HEK293 (cell line): ENCODE results near the gene ESCO1.

Experiments used
- GFI1B ChIP-seq: fragments of 450-650 bp; formaldehyde crosslinking; IDR thresholded peaks from 2 replicates; pipeline ENCODE4 v1.5.1; 2016; ENCODE audit warnings: missing biosample characterization, missing genetic modification characterization
- GLIS2 ChIP-seq: fragments of 450-650 bp; formaldehyde crosslinking; IDR thresholded peaks from 2 replicates; pipeline ENCODE4 v1.5.1; 2016; ENCODE audit warnings: missing biosample characterization, missing genetic modification characterization
- HIC1 ChIP-seq: fragments of 450-650 bp; formaldehyde crosslinking; IDR thresholded peaks from 2 replicates; pipeline ENCODE4 v1.5.1; 2016; ENCODE audit warnings: missing biosample characterization, missing genetic modification characterization
- HOXA7 ChIP-seq: sonication (generic); formaldehyde crosslinking; IDR thresholded peaks from 2 replicates; pipeline ENCODE4 v1.8.1; 2022; ENCODE audit warnings: missing genetic modification reagents, borderline replicate concordance
- KLF7 ChIP-seq: fragments of 450-650 bp; formaldehyde crosslinking; IDR thresholded peaks from 2 replicates; pipeline ENCODE4 v1.5.1; 2016; ENCODE audit warnings: missing biosample characterization, missing genetic modification characterization, borderline replicate concordance
- KLF9 ChIP-seq: fragments of 450-650 bp; formaldehyde crosslinking; IDR thresholded peaks from 2 replicates; pipeline ENCODE4 v1.5.1; 2016; ENCODE audit warnings: missing biosample characterization, missing genetic modification characterization, low read depth
- PRDM10 ChIP-seq: fragments of 450-650 bp; formaldehyde crosslinking; IDR thresholded peaks from 2 replicates; pipeline ENCODE4 v1.5.1; 2016; ENCODE audit warnings: missing biosample characterization, missing genetic modification characterization
- SCRT1 ChIP-seq: fragments of 450-650 bp; formaldehyde crosslinking; IDR thresholded peaks from 2 replicates; pipeline ENCODE4 v1.5.1; 2016; ENCODE audit warnings: missing biosample characterization, missing genetic modification characterization, borderline replicate concordance
- TRIM28 ChIP-seq: IDR thresholded peaks from 2 replicates; pipeline ENCODE4 v1.6.1; 2011; ENCODE audit warnings: low read length, control low read depth, borderline replicate concordance
- TSHZ1 ChIP-seq: fragments of 450-650 bp; formaldehyde crosslinking; IDR thresholded peaks from 2 replicates; pipeline ENCODE4 v1.5.1; 2016; ENCODE audit warnings: missing biosample characterization, missing genetic modification characterization, borderline replicate concordance
- ZBTB1 ChIP-seq: fragments of 450-650 bp; formaldehyde crosslinking; IDR thresholded peaks from 2 replicates; pipeline ENCODE4 v1.5.1; 2016; ENCODE audit warnings: missing biosample characterization, missing genetic modification characterization
- ZFHX2 ChIP-seq: fragments of 450-650 bp; formaldehyde crosslinking; conservative IDR thresholded peaks from 2 replicates; pipeline ENCODE4 v1.5.1; 2016; ENCODE audit warnings: missing biosample characterization, missing genetic modification characterization
- ZFP37 ChIP-seq: fragments of 450-650 bp; formaldehyde crosslinking; IDR thresholded peaks from 2 replicates; pipeline ENCODE4 v1.5.1; 2016; ENCODE audit warnings: missing biosample characterization, missing genetic modification characterization
- ZNF174 ChIP-seq: fragments of 450-650 bp; formaldehyde crosslinking; IDR thresholded peaks from 2 replicates; pipeline ENCODE4 v1.5.0; 2017; ENCODE audit warnings: missing biosample characterization, mild to moderate bottlenecking, missing genetic modification characterization
- ZNF19 ChIP-seq: fragments of 450-650 bp; formaldehyde crosslinking; IDR thresholded peaks from 2 replicates; pipeline ENCODE4; 2016; ENCODE audit warnings: missing biosample characterization, missing genetic modification characterization, low read depth
- ZNF2 ChIP-seq: fragments of 450-650 bp; formaldehyde crosslinking; IDR thresholded peaks from 2 replicates; pipeline ENCODE4 v1.5.1; 2016; ENCODE audit warnings: missing biosample characterization, missing genetic modification characterization
- ZNF341 ChIP-seq: fragments of 450-650 bp; formaldehyde crosslinking; IDR thresholded peaks from 2 replicates; pipeline ENCODE4; 2016; ENCODE audit warnings: low read depth, missing biosample characterization, missing genetic modification characterization
- ZNF423 ChIP-seq: fragments of 450-650 bp; formaldehyde crosslinking; IDR thresholded peaks from 2 replicates; pipeline ENCODE4 v1.5.1; 2016; ENCODE audit warnings: missing biosample characterization, missing genetic modification characterization
- ZNF548 ChIP-seq: fragments of 450-650 bp; formaldehyde crosslinking; IDR thresholded peaks from 2 replicates; pipeline ENCODE4 v1.5.1; 2016; ENCODE audit warnings: missing biosample characterization, missing genetic modification characterization
- ZNF558 ChIP-seq: fragments of 450-650 bp; formaldehyde crosslinking; IDR thresholded peaks from 2 replicates; pipeline ENCODE4 v1.5.1; 2016; ENCODE audit warnings: missing biosample characterization, missing genetic modification characterization
- TF ChIP-seq, protein P1 (sequence below): fragments of 450-650 bp; formaldehyde crosslinking; IDR thresholded peaks from 2 replicates; pipeline ENCODE4 v1.5.1; 2016; ENCODE audit warnings: missing biosample characterization, missing genetic modification characterization
- TF ChIP-seq, protein P2 (sequence below): fragments of 450-650 bp; formaldehyde crosslinking; IDR thresholded peaks from 2 replicates; pipeline ENCODE4 v1.5.1; 2017; ENCODE audit warnings: missing biosample characterization, missing genetic modification characterization

The ESCO1 gene

GRCh38 chr18:21598726-21599584, 1.5 kb downstream of the ESCO1 start (continued):
- TF ChIP-seq TSHZ1 (tag by site-specific recombination), result no peak
- TF ChIP-seq ZNF558 (tag by site-specific recombination), result no peak
- TF ChIP-seq ZNF19 (tag by site-specific recombination), result no peak
- no peak for TF ChIP-seq KLF9 (tag by site-specific recombination)
- no peak for TF ChIP-seq ZBTB1 (tag by site-specific recombination)
- no peak for TF ChIP-seq KLF7
- TF ChIP-seq ZNF341, result no peak
- TF ChIP-seq ZNF423, result no peak
- peak; percentile 31 for TF ChIP-seq ZFHX2 (tag by site-specific recombination)
- TF ChIP-seq SCRT1 (tag by site-specific recombination), result 0 out of 2 replicates have a peak, but pooled peaks have one; percentile 13
- no peak for TF ChIP-seq HIC1
- no peak for TF ChIP-seq HOXA7 (CRISPR knock-in tag)
- TF ChIP-seq, protein P1, sequence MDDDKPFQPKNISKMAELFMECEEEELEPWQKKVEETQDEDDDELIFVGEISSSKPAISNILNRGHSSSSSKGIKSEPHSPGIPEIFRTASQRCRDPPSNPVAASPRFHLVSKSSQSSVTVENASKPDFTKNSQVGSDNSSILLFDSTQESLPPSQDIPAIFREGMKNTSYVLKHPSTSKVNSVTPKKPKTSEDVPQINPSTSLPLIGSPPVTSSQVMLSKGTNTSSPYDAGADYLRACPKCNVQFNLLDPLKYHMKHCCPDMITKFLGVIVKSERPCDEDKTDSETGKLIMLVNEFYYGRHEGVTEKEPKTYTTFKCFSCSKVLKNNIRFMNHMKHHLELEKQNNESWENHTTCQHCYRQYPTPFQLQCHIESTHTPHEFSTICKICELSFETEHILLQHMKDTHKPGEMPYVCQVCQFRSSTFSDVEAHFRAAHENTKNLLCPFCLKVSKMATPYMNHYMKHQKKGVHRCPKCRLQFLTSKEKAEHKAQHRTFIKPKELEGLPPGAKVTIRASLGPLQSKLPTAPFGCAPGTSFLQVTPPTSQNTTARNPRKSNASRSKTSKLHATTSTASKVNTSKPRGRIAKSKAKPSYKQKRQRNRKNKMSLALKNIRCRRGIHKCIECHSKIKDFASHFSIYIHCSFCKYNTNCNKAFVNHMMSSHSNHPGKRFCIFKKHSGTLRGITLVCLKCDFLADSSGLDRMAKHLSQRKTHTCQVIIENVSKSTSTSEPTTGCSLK (tag by site-specific recombination), result no peak
- TF ChIP-seq ZNF2, result no peak
- TF ChIP-seq ZNF174 (tag by site-specific recombination), result no peak
- peak; percentile 79 for TF ChIP-seq GLIS2 (tag by site-specific recombination)
- no peak for TF ChIP-seq PRDM10
- no peak for TF ChIP-seq GFI1B (tag by site-specific recombination)
- TF ChIP-seq, protein P2, sequence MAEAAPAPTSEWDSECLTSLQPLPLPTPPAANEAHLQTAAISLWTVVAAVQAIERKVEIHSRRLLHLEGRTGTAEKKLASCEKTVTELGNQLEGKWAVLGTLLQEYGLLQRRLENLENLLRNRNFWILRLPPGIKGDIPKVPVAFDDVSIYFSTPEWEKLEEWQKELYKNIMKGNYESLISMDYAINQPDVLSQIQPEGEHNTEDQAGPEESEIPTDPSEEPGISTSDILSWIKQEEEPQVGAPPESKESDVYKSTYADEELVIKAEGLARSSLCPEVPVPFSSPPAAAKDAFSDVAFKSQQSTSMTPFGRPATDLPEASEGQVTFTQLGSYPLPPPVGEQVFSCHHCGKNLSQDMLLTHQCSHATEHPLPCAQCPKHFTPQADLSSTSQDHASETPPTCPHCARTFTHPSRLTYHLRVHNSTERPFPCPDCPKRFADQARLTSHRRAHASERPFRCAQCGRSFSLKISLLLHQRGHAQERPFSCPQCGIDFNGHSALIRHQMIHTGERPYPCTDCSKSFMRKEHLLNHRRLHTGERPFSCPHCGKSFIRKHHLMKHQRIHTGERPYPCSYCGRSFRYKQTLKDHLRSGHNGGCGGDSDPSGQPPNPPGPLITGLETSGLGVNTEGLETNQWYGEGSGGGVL (tag by site-specific recombination), result peak; percentile 12; the same call in 1 of the 2 replicates
- peak; percentile 55; the same call in 1 of the 2 replicates for TF ChIP-seq TRIM28
- TF ChIP-seq ZFP37, result no peak
- TF ChIP-seq ZNF548 (tag by site-specific recombination), result no peak
